Activated CD4-positive, alpha-beta memory T cell treated with anti-CD3 and anti-CD28 coated beads for 36 hours (primary cell): ENCODE results near the gene LCA5. TPM values are rescaled to one million over a fixed set of nuclear protein-coding genes. Genes with fewer than 3 reads are reported as not detected.
"Not testable (repeated sequence)": the region's sequence is repeated elsewhere in the genome, so short reads cannot be mapped to it uniquely, and the experiment has no call there.

ENCODE experiments used
- CTCF ChIA-PET: fragments of 350-600 bp; sonication (Branson Sonifier 250); formaldehyde crosslinking; loops from one replicate; lab custom pipeline; 2021; ENCODE audit warnings: antibody characterized with exemption, inconsistent platforms; lab: Charles Lee
- POLR2A ChIA-PET: fragments of 350-600 bp; sonication (Branson Sonifier 250); formaldehyde crosslinking; loops from one replicate; lab custom pipeline; 2021; ENCODE audit warnings: antibody characterized with exemption; lab: Charles Lee
- DNase-seq: peaks from one replicate; pipeline ENCODE4 v3.0.0-alpha.2; 2020
- H3K27ac Mint-ChIP-seq: one replicate; pipeline ENCODE4 v1.8.0; 2021; ENCODE audit warnings: mixed read lengths
- H3K27me3 Mint-ChIP-seq: one replicate; pipeline ENCODE4 v1.8.0; 2021; ENCODE audit warnings: mixed read lengths
- H3K36me3 Mint-ChIP-seq: one replicate; pipeline ENCODE4 v1.8.0; 2021; ENCODE audit warnings: mixed read lengths
- H3K4me1 Mint-ChIP-seq: one replicate; pipeline ENCODE4 v1.8.0; 2021; ENCODE audit warnings: low read depth, mixed read lengths
- H3K4me3 Mint-ChIP-seq: one replicate; pipeline ENCODE4 v1.8.0; 2021; ENCODE audit warnings: mild to moderate bottlenecking, mixed read lengths
- H3K9me3 Mint-ChIP-seq: one replicate; pipeline ENCODE4 v1.8.0; 2021; ENCODE audit warnings: mixed read lengths
- intact Hi-C: fragments of 100-400 bp; cut with micrococcal nuclease; formaldehyde crosslinking; loops from one replicate; pipeline ENCODE4 v1.15.1; 2023
- total RNA-seq, 2 experiments: library from RNA; stranded (reverse); gene quantifications; one replicate each; pipeline ENCODE4 v1.2.3, GENCODE V29; 2021

Gene LCA5
- total RNA-seq, 2 experiments from 2014 or later, result 0.15 to 0.21 TPM

DNA sequence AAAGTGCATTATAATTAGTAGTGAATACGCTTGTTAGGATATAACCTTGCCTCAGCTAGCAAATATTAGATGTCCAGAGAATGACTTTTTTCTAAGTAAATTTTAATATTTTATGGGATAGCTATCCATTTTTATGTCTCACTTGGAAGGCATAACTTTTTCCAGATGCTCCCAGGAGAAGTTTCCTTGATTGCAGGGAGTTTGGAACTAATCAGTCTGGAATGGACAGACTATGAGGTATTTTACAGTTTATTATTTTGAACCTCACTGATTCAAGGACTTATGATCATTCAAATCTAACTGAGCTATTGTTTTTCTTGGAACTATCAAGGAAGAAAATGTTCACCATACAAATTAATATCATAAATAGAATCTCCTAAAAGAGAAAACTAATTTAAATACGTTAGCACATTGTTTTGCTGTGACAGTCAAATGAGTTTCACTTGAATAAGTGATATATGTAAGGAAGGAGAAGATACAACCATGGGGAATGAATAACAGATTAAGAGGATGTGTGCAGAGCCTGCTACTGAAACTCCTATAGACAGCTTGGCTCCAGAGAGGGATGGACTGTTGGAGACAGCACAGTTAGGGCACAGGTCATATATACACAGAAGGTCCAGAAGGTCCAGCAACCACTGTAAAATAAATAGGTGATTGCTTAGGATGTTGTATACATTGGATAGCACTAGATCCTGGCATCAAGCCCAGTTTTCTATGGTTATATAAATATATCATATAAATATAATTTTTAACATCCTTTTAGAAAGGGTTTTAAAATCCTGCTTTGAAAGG, 20.6 kb upstream of the LCA5 start:
- H3K36me3 Mint-ChIP-seq, result no peaks in the 10 kb centered on the region
- no peak overlapping the region for H3K27ac Mint-ChIP-seq
- ChIA-PET CTCF (interaction anchor here (1.8 kb wide), 1 partner anchor 13 kb away, joined by 6 read pairs; no protein-coding TSS in a partner anchor), POLR2A (no interaction called here)
- H3K4me3 Mint-ChIP-seq, result no peak overlapping the region
- intact Hi-C loops, result no loop called here
- no peak for DNase-seq
- H3K9me3 Mint-ChIP-seq, result no peaks in the 10 kb centered on the region
- no peaks in the 10 kb centered on the region for H3K27me3 Mint-ChIP-seq
- no peaks in the 10 kb centered on the region for H3K4me1 Mint-ChIP-seq

DNA sequence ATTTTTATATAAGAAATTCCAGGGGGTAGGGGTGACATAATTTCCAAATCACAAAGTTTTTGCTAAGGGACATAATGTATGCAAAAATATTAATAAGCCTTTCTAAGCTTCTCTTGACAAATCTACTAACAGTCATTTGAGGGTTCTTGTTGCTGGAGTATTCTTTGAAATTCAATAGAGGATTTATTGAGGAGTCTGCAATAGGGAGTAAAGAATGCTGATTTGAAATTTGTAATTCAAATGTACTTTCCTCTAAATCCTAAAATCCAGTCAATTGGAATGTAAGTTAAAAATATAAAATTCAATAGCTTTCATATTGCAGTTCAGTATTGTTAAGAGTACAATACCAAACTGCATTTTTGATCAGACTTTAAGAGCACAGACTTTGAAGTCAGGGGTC, 17.1 kb upstream of the LCA5 start:
- CTCF ChIA-PET, result no interaction called here
- intact Hi-C loops, result no loop called here
- POLR2A ChIA-PET, result no interaction called here

DNA sequence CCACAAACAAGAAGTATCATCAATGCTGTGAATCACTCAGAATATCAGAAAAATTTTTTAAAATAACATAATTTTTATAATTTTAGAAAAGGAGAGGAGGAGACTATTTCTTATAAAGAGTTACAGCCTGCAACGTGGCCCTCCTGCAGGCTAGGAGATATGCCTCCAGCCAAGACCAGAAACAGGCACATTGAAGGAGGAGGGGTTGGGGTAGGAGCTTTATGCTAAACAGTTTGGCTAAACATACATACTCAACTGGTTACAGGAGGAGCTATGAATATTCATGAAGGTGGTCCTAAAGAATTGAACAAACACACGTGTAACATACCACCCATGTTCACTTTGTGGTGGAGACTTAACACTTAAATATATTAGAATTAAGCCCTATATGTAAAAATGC, 14.2 kb upstream of the LCA5 start:
- Mint-ChIP-seq H3K36me3 (no peaks in the 10 kb centered on the region), H3K9me3 (no peaks in the 10 kb centered on the region), H3K4me1 (no peaks in the 10 kb centered on the region), H3K27ac (no peak overlapping the region), H3K4me3 (no peak overlapping the region), H3K27me3 (peaks cover 3% of the 10 kb centered on the region)
- intact Hi-C loops, result no loop called here
- CTCF ChIA-PET, result no interaction called here
- DNase-seq, result no peak
- POLR2A ChIA-PET, result no interaction called here

More for the DNA sequence above, 17.1 kb upstream of the LCA5 start:
- DNase-seq, result no peak
- no peak overlapping the region for H3K27ac Mint-ChIP-seq
- no peaks in the 10 kb centered on the region for H3K4me1 Mint-ChIP-seq
- no peaks in the 10 kb centered on the region for H3K27me3 Mint-ChIP-seq
- no peaks in the 10 kb centered on the region for H3K36me3 Mint-ChIP-seq
- no peaks in the 10 kb centered on the region for H3K9me3 Mint-ChIP-seq
- no peak overlapping the region for H3K4me3 Mint-ChIP-seq

DNA sequence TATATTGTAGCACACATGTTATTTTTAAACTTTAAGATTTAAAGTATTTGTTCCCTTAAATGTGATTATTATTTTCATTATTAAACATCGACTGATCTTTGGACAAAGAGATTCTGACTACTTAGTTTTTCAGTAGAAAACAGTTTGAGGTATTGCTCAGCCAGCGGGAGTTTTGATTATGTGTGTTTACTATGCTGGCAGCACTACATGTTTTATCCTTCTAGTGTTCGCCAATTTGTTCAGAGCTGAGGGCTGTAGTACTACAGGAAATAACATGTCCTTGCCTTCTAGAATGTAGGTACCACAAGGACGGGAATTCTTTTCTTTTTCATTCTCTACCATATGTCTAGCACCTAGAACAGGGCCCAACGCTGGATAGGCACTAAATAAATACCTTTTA, 11.1 kb upstream of the LCA5 start:
- DNase-seq, result no peak
- intact Hi-C loops, result no loop called here
- Mint-ChIP-seq H3K27ac (no peak overlapping the region), H3K4me3 (no peak overlapping the region), H3K4me1 (no peaks in the 10 kb centered on the region), H3K9me3 (no peaks in the 10 kb centered on the region), H3K36me3 (no peaks in the 10 kb centered on the region), H3K27me3 (peaks cover 4% of the 10 kb centered on the region)
- CTCF ChIA-PET, result no interaction called here
- POLR2A ChIA-PET, result no interaction called here

DNA sequence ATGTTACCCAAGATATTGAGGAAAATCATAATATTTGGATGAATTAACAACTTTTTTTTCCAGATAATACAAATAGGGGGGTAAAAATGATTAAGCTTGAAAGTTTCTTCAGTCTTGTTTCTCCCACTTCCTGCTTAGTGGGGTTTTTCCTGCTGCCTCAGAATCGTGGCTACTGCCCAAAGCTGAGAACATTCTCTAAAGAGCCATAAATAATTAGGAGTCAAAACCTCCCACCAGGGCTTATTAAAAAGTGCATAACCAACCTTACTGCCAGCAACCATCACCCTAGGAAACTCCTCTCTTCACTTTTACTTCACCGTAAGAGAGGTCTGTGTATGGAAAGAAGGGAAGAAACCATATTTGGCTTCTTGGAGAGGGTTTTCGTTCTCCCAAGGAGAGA, 9.0 kb upstream of the LCA5 start:
- H3K4me3 Mint-ChIP-seq, result no peak overlapping the region
- H3K36me3 Mint-ChIP-seq, result no peaks in the 10 kb centered on the region
- ChIA-PET POLR2A (no interaction called here), CTCF (no interaction called here)
- no peak overlapping the region for H3K27ac Mint-ChIP-seq
- intact Hi-C loops, result no loop called here
- peaks cover 10% of the 10 kb centered on the region for H3K27me3 Mint-ChIP-seq
- no peaks in the 10 kb centered on the region for H3K9me3 Mint-ChIP-seq
- DNase-seq, result no peak
- no peaks in the 10 kb centered on the region for H3K4me1 Mint-ChIP-seq

DNA sequence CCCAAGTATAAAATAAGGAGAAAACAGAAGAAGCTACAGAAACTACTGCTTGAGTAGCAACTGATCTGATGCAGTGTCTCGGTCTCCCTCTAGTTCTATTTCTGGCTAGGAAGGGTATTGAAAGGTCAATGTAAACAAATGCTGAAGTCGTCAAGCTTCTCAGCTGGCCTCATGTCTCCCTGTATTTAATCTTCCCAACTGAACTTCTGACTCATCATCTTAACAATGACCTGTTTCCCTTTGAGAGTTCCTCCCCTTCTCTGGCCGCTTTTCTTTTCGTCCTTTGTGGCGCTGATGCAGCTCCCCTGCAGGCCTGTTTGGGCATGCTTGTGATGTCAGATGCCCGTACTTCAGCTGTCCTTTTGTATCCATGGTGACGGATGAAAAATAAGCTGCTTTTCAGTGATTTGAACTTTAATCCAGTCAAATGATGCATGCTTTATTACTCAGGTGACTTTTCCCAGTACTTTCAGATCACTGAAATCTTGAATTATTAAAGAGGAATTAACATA, 7.8 kb upstream of the LCA5 start:
- Mint-ChIP-seq H3K9me3 (no peaks in the 10 kb centered on the region), H3K4me3 (no peak overlapping the region), H3K36me3 (no peaks in the 10 kb centered on the region), H3K27me3 (peaks cover 15% of the 10 kb centered on the region), H3K27ac (no peak overlapping the region), H3K4me1 (no peaks in the 10 kb centered on the region)
- ChIA-PET CTCF (interaction anchor here (0.8 kb wide), 1 partner anchor 169 kb away, joined by 3 read pairs; no protein-coding TSS in a partner anchor), POLR2A (no interaction called here)
- DNase-seq, result no peak
- intact Hi-C loops, result no loop called here

DNA sequence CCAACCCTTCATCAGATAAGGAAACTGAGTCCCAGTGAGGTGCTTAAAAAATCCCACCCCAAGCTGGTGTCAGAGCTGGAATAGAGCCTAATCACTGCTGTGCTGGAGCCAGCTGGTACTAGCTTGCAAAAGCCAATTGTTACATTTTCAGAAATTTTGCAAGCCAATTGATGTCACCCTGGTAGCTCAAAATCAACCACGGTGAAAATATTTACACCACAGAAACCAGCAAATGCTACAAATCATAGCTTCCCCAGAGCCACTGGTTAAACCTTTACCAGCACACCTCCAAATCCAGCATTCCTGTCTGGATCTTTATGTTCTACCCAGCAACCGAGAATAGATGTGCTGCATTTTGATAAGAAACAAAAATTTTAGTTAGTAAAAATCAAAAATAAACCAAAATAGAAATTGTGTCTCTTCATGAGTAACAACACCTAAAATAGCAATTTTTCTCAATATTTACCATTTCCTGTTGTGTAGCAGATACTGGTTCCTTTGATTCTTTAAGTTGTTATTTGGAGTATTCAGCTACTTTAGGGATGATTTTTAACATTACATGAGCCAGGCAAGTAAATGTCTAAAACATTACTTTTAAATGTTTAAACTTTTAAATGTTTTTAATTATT, 7.2 kb upstream of the LCA5 start:
- Mint-ChIP-seq H3K27me3 (peaks cover 16% of the 10 kb centered on the region), H3K4me1 (no peaks in the 10 kb centered on the region), H3K36me3 (no peaks in the 10 kb centered on the region), H3K4me3 (no peak overlapping the region), H3K9me3 (no peaks in the 10 kb centered on the region), H3K27ac (no peak overlapping the region)
- no peak for DNase-seq
- POLR2A ChIA-PET, result no interaction called here
- CTCF ChIA-PET, result interaction anchor here (0.6 to 0.8 kb wide), 2 partner anchors 170 to 1170 kb away, joined by 3 to 6 read pairs; no protein-coding TSS in a partner anchor
- intact Hi-C loops, result no loop called here

DNA sequence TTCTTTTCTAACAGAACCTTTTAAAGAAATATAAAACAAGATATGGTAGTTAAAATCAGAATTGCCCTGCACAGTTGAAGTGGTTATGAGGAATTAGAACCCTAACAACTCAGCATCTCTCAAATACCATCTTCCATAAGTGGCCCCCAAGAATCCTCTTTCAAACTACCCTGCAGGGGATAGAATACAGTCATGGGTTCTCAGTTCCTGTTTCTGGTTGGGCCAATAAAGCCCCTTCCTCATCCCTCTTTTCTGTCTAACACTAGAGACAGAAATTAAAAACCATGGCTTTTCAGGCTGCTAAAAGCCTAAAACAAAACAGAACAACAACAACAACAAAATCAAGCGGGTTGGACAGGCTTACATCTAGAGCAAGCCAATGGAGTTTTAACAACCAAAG, 6.7 kb upstream of the LCA5 start:
- no peaks in the 10 kb centered on the region for H3K4me1 Mint-ChIP-seq
- no peaks in the 10 kb centered on the region for H3K9me3 Mint-ChIP-seq
- H3K27ac Mint-ChIP-seq, result no peak overlapping the region
- no peak for DNase-seq
- ChIA-PET CTCF (no interaction called here), POLR2A (no interaction called here)
- intact Hi-C loops, result no loop called here
- H3K27me3 Mint-ChIP-seq, result peaks cover 16% of the 10 kb centered on the region
- H3K4me3 Mint-ChIP-seq, result no peak overlapping the region
- H3K36me3 Mint-ChIP-seq, result no peaks in the 10 kb centered on the region

DNA sequence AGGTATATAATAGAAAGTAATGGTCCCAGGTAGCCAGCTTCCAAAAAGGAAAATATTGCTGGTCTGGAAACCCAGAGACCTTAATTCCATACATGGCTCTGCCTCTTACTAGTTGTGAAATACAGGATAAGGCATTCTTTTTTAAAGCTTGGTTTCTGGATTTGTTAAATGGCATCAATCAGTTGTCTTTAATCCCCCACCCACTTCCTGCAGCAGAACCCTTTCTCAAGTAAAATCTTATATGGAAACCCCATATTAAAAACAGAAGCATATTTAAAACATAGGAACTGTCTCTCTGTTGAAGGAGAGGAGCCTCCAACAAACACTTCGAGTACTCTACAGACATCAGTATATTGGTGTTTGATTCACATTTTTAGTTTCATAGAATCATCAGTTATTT, 6.2 kb upstream of the LCA5 start:
- Mint-ChIP-seq H3K9me3 (no peaks in the 10 kb centered on the region), H3K36me3 (no peaks in the 10 kb centered on the region), H3K27me3 (peaks cover 16% of the 10 kb centered on the region), H3K4me3 (no peak overlapping the region), H3K4me1 (no peaks in the 10 kb centered on the region), H3K27ac (no peak overlapping the region)
- DNase-seq, result no peak
- CTCF ChIA-PET, result no interaction called here
- POLR2A ChIA-PET, result no interaction called here
- intact Hi-C loops, result no loop called here

DNA sequence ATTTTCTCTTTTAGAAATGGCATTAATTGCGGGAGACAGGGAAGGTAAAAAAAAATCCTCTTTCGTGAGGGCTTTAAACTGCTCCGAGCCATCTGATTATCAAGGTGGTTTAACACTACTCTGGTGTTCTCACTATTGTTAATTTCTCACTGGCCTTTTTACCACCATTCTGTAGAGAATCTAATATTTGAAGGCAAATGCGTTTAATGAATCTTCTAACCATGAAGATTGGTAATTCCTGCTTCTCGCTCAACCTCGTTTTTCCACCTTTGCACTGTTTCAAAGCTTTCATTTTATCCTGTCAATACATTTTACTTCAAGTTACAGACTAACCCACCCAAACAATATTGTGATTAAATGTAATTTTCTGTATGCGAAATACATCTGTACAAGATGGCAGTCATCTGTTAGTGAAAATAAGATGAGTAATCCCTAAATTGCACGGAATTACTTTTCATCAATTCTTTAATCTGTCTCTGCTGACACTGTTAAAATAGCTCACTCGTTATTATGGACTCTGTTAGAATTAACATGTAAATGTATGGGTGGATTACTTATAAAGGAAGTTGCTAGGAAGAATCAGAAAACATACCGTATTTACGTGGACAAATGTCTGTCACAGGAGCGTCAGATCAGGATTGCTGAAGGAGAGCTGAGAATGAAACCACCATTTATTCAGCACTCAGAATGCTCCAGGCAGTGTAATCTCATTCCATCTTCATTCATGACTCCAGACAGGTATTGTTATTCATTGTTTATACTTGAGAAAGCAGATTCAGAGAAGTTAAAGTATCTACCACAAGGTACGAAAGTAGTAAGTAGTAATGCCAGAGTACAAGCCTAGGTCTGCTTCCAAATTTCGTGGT, 1.1 kb upstream of the LCA5 start:
- intact Hi-C loops, result loop anchor here (5.0 kb wide), 1 partner anchor 671 kb away; the partner anchor contains the start of gene IRAK1BP1
- H3K27me3 Mint-ChIP-seq, result peaks cover 27% of the 10 kb centered on the region
- no peaks in the 10 kb centered on the region for H3K9me3 Mint-ChIP-seq
- ChIA-PET POLR2A (no interaction called here), CTCF (no interaction called here)
- no peaks in the 10 kb centered on the region for H3K4me1 Mint-ChIP-seq
- H3K27ac Mint-ChIP-seq, result no peak overlapping the region
- H3K36me3 Mint-ChIP-seq, result no peaks in the 10 kb centered on the region
- no peak overlapping the region for H3K4me3 Mint-ChIP-seq
- DNase-seq, result no peak

DNA sequence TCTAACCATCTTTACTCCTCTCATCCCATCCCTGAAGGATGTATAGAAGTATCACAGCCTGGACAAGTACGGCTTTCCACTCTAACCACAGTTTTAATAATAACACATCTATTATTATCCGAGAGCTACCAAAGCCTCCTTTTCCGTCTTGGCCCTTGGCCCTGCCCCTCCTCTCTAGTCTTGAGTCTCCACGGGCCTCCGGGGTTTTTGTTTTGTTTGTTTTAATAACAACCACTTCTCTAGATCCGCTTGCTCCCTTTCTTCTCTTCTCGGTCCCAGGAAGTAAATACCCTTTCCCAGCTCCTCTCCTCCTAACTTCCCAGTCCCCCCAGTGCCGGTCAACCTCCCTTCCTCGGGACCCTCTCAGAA, 661 bp downstream of the LCA5 start:
- peaks cover 24% of the 10 kb centered on the region for H3K27me3 Mint-ChIP-seq
- intact Hi-C loops, result loop anchor here (2.0 to 5.0 kb wide), 2 partner anchors 302 to 669 kb away; partner anchors contain the start of genes HMGN3 and IRAK1BP1
- no peak overlapping the region for H3K27ac Mint-ChIP-seq
- no peak for DNase-seq
- ChIA-PET CTCF (interaction anchor here (0.9 to 1.2 kb wide), 2 partner anchors 242 to 418 kb away, joined by 3 read pairs; no protein-coding TSS in a partner anchor), POLR2A (no interaction called here)
- no peaks in the 10 kb centered on the region for H3K36me3 Mint-ChIP-seq
- no peaks in the 10 kb centered on the region for H3K4me1 Mint-ChIP-seq
- H3K9me3 Mint-ChIP-seq, result no peaks in the 10 kb centered on the region
- H3K4me3 Mint-ChIP-seq, result no peak overlapping the region

DNA sequence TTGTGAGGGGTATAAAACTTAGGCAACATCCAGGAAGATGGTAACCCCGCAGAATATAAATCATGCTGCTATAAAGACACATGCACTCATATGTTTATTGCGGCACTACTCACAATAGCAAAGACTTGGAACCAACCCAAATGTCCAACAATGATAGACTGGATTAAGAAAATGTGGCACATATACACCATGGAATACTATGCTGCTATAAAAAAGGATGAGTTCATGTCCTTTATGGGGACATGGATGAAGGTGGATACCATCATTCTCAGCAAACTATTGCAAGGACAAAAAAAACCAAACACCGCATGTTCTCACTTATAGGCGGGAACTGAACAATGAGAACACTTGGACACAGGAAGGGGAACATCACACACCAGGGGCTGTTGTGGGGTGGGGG, 7.7 kb downstream of the LCA5 start:
- H3K36me3 Mint-ChIP-seq, H3K4me3 Mint-ChIP-seq, H3K27me3 Mint-ChIP-seq, H3K9me3 Mint-ChIP-seq, intact Hi-C loops, H3K4me1 Mint-ChIP-seq, CTCF ChIA-PET, POLR2A ChIA-PET, H3K27ac Mint-ChIP-seq, DNase-seq: not testable (repeated sequence)
